K562 (cell line): ENCODE data around the gene SH3BP5. TPM values are rescaled to one million over a fixed set of nuclear protein-coding genes. Genes with fewer than 3 reads are reported as not detected.

Source experiments
- ETS1 ChIP-seq: conservative IDR thresholded peaks from 2 replicates; pipeline ENCODE4 v1.6.1; 2011; ENCODE audit warnings: low read depth, mild to moderate bottlenecking, low read length; ENCODE audit not compliant: control insufficient read depth
- ETS2 ChIP-seq: IDR thresholded peaks from 2 replicates; pipeline ENCODE4 v1.6.1; 2016; ENCODE audit warnings: borderline replicate concordance, missing genetic modification characterization, mild to moderate bottlenecking, moderate library complexity, missing compliant biosample characterization; ENCODE audit not compliant: poor library complexity, severe bottlenecking
- FOXK1 ChIP-seq: sonication (generic); formaldehyde crosslinking; IDR thresholded peaks from 2 replicates; pipeline ENCODE4 v1.8.0; 2022; ENCODE audit warnings: missing genetic modification reagents, mild to moderate bottlenecking, borderline replicate concordance
- HLTF ChIP-seq: fragments of 450-650 bp; IDR thresholded peaks from 2 replicates; pipeline ENCODE4 v1.6.1; 2016
- IRF2 ChIP-seq: sonication (generic); formaldehyde crosslinking; IDR thresholded peaks from 2 replicates; pipeline ENCODE4 v1.8.1; 2022; ENCODE audit warnings: mild to moderate bottlenecking, missing genetic modification reagents
- MAZ ChIP-seq, 2 experiments: fragments of 450-650 bp in 1 of 2; sonication (generic) in 1 of 2; formaldehyde crosslinking; IDR thresholded peaks in 1 of 2; conservative IDR thresholded peaks in 1 of 2; 2 replicates each; pipeline versions ENCODE4 v1.4.0 to v1.5.0; 2020; ENCODE audit warnings: mild to moderate bottlenecking in 1 of 2, missing genetic modification reagents in 1 of 2
- NFYB ChIP-seq: IDR thresholded peaks from 2 replicates; pipeline ENCODE4 v1.6.1; 2011; ENCODE audit warnings: mild to moderate bottlenecking, moderate library complexity; ENCODE audit not compliant: insufficient read length; ENCODE audit errors: extremely low read depth
- NONO ChIP-seq, 2 experiments: fragments of 200-400 bp in 1 of 2; fragments of 450-650 bp in 1 of 2; formaldehyde crosslinking in 1 of 2; IDR thresholded peaks; 2 replicates each; pipeline ENCODE4 v1.6.1; 2017; ENCODE audit warnings: low read depth in 2 of 2, mild to moderate bottlenecking in 2 of 2, moderate library complexity in 2 of 2, low read length in 1 of 2
- PCBP2 ChIP-seq: fragments of 200-400 bp; formaldehyde crosslinking; IDR thresholded peaks from 2 replicates; pipeline ENCODE4 v1.6.1; 2018; ENCODE audit warnings: low read length, low read depth, mild to moderate bottlenecking, moderate library complexity; ENCODE audit not compliant: poor library complexity, severe bottlenecking
- PHB ChIP-seq: fragments of 250-450 bp; sonication (Bioruptor Pico); IDR thresholded peaks from 2 replicates; pipeline ENCODE4 v1.5.0; 2021
- PHF21A ChIP-seq: fragments of 450-650 bp; IDR thresholded peaks from 2 replicates; pipeline ENCODE4 v1.6.1; 2017; ENCODE audit warnings: low read depth, borderline replicate concordance
- RBFOX2 ChIP-seq: fragments of 200-400 bp; formaldehyde crosslinking; IDR thresholded peaks from 2 replicates; pipeline ENCODE4 v1.6.1; 2017; ENCODE audit warnings: low read depth, mild to moderate bottlenecking, low read length, moderate library complexity
- RBM39 ChIP-seq: fragments of 200-400 bp; formaldehyde crosslinking; optimal IDR thresholded peaks from 2 replicates; pipeline ENCODE3; 2018; ENCODE audit warnings: low read depth, low read length
- SIN3A ChIP-seq, 2 experiments: fragments of 150-350 bp in 1 of 2; IDR thresholded peaks; 2 replicates each; pipeline ENCODE4 v1.6.1; 2011 to 2016; ENCODE audit warnings: borderline replicate concordance in 2 of 2, low read depth in 2 of 2, low read length in 2 of 2, mild to moderate bottlenecking in 2 of 2, moderate library complexity in 2 of 2; ENCODE audit not compliant: control insufficient read depth in 1 of 2
- SRSF3 ChIP-seq: fragments of 200-400 bp; formaldehyde crosslinking; IDR thresholded peaks from 2 replicates; pipeline ENCODE4 v1.6.1; 2016; ENCODE audit warnings: mild to moderate bottlenecking, low read length, moderate library complexity; ENCODE audit not compliant: insufficient read depth
- TAF1 ChIP-seq: IDR thresholded peaks from 2 replicates; pipeline ENCODE4 v1.6.1; 2011; ENCODE audit warnings: mild to moderate bottlenecking, low read length, moderate library complexity; ENCODE audit not compliant: insufficient read depth, control insufficient read depth, severe bottlenecking; ENCODE audit errors: extremely low read depth
- TBL1XR1 ChIP-seq, 2 experiments: IDR thresholded peaks; 2 replicates each; pipeline ENCODE4 v1.6.1; 2012; ENCODE audit warnings: improper control_type of control experiment in 2 of 2, low read length in 2 of 2, mild to moderate bottlenecking in 1 of 2
- ZBTB1 ChIP-seq: sonication (generic); formaldehyde crosslinking; IDR thresholded peaks from 2 replicates; pipeline ENCODE4 v1.8.1; 2023; ENCODE audit warnings: missing genetic modification reagents, low read depth, mild to moderate bottlenecking, borderline replicate concordance
- ZFPM2 ChIP-seq: fragments of 250-450 bp; sonication (Bioruptor Pico); IDR thresholded peaks from 2 replicates; pipeline ENCODE4 v1.5.1; 2022; ENCODE audit warnings: mild to moderate bottlenecking
- ZKSCAN3 ChIP-seq: fragments of 250-450 bp; sonication (Bioruptor Pico); IDR thresholded peaks from 2 replicates; pipeline ENCODE4 v1.4.0; 2020
- ZNF12 ChIP-seq: sonication (generic); formaldehyde crosslinking; IDR thresholded peaks from 2 replicates; pipeline ENCODE4 v1.4.0; 2020; ENCODE audit warnings: mild to moderate bottlenecking, missing genetic modification reagents
- ZZZ3 ChIP-seq: fragments of 450-650 bp; IDR thresholded peaks from 2 replicates; pipeline ENCODE4 v1.6.1; 2016; ENCODE audit warnings: antibody characterized with exemption, mild to moderate bottlenecking, moderate library complexity
- polyA plus RNA-seq, 8 experiments: library from polyadenylated mRNA; depleted of rRNA in 4 of 8; stranded (reverse) in 5 of 8; unstranded in 3 of 8; fragments of >200 nt; fragmentation: Nextera tagmentation in 2 of 8; fragmentation: Illumina TruSeq in 1 of 8; extraction: Ambion mirVana in 2 of 8; extraction: Trizol in 1 of 8; gene quantifications; 2 replicates each; pipeline versions ENCODE4 v1.2.1 to v1.2.3, GENCODE V29; 2011 to 2014; ENCODE audit warnings: inconsistent platforms in 1 of 8, missing spikeins in 1 of 8
- total RNA-seq, 7 experiments: library from RNA; depleted of rRNA in 6 of 7; stranded (reverse); fragments of >200 nt in 6 of 7; fragmentation: Illumina TruSeq in 2 of 7; extraction: Trizol in 2 of 7; gene quantifications; 2 replicates each; pipeline versions ENCODE4 v1.2.1 to v1.2.3, GENCODE V29; 2011 to 2021; ENCODE audit warnings: low replicate concordance in 1 of 7
- TF ChIP-seq, protein P1 (sequence below): fragments of 450-650 bp; IDR thresholded peaks from 2 replicates; pipeline ENCODE4 v1.6.1; 2016; ENCODE audit warnings: missing biosample characterization, missing genetic modification characterization

Gene SH3BP5
- total and polyA plus RNA-seq, 9 of the 15 experiments (the other 6 are each of a cell fraction or from before 2014, with no cell fraction given), result 2.9 to 29.0 (median 14.9) TPM

- TF ChIP-seq FOXK1, result no peak
- TF ChIP-seq IRF2 (CRISPR knock-in tag), result no peak
- no peak for TF ChIP-seq PHB (CRISPR knock-in tag)
- peak in 1 of 2 experiments; percentile 79; a peak in 3 of 4 replicates for TF ChIP-seq MAZ (CRISPR knock-in tag; conservative IDR thresholded peaks at IDR 0.05 in 1 of 2, IDR thresholded peaks at IDR 0.05 in 1 of 2)
- TF ChIP-seq PCBP2, result no peak
- TF ChIP-seq RBFOX2, result peak; percentile 82
- TF ChIP-seq ETS2 (tag), result no peak
- TF ChIP-seq ETS1, result peak; percentile 71; the same call in 1 of the 2 replicates
- TF ChIP-seq ZZZ3, result no peak
- no peak for TF ChIP-seq ZKSCAN3 (CRISPR knock-in tag)
- TF ChIP-seq RBM39, result peak; percentile 85
- peak in 1 of 2 experiments; percentile 64; a peak in 1 of 4 replicates for TF ChIP-seq NONO (IDR thresholded peaks at IDR 0.05; ENCODE audit: low read depth in 2 of 2, low read length in 1 of 2)
- no peak for TF ChIP-seq HLTF
- TF ChIP-seq ZBTB1 (CRISPR knock-in tag), result 0 out of 2 replicates have a peak, but pooled peaks have one; percentile 32
- no peak for TF ChIP-seq NFYB
- TF ChIP-seq SRSF3, result no peak
- TF ChIP-seq ZNF12 (CRISPR knock-in tag), result no peak
- TF ChIP-seq, protein P1, sequence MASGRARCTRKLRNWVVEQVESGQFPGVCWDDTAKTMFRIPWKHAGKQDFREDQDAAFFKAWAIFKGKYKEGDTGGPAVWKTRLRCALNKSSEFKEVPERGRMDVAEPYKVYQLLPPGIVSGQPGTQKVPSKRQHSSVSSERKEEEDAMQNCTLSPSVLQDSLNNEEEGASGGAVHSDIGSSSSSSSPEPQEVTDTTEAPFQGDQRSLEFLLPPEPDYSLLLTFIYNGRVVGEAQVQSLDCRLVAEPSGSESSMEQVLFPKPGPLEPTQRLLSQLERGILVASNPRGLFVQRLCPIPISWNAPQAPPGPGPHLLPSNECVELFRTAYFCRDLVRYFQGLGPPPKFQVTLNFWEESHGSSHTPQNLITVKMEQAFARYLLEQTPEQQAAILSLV, result no peak
- peak; percentile 81; the same call in 1 of the 2 replicates for TF ChIP-seq PHF21A
- TF ChIP-seq SIN3A (IDR thresholded peaks at IDR 0.05; ENCODE audit: borderline replicate concordance in 2 of 2, control insufficient read depth in 1 of 2, low read depth in 2 of 2, low read length in 2 of 2), result no peak
- no peak for TF ChIP-seq ZFPM2
- peak; percentile 54 for TF ChIP-seq TAF1
- peak in 1 of 2 experiments; percentile 81; a peak in 3 of 4 replicates for TF ChIP-seq TBL1XR1 (IDR thresholded peaks at IDR 0.05; ENCODE audit: low read length in 2 of 2)
Measured at GRCh38 chr3:15269091-15269989, 63.0 kb downstream of the SH3BP5 start (continued).
